ENCODE data around the gene NIPBL. TPM values are rescaled to one million over a fixed set of nuclear protein-coding genes. Genes with fewer than 3 reads are reported as not detected.
"Not testable (repeated sequence)": the region's sequence is repeated elsewhere in the genome, so short reads cannot be mapped to it uniquely, and the experiment has no call there.

NIPBL gene
- total RNA-seq, 1 donor = 24.6 TPM

DNA sequence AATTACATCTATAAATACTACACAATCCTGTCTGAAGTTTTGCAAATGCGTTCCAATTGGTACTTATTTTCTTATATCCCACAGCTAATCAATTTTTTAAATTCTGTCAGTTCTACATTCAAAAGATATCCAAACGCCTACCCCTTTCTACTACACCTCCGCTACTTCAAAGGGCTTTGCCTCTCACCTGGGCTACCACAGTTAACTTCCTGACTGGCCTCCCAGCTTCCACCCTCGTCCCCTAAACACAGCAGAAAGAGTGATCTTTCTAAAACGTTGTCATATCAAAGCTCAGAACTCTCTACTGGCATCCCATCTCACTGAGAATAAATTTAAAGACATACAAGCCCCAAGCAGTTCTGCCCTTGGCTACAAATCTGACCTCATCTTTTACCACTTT lies 32.3 kb upstream of the NIPBL start:
- DNase-seq (ENCODE audit: low read depth) = no peak
- no peak overlapping the region for H3K4me3 ChIP-seq (ENCODE audit: low read depth, low read length)
- TF ChIP-seq, protein P1, sequence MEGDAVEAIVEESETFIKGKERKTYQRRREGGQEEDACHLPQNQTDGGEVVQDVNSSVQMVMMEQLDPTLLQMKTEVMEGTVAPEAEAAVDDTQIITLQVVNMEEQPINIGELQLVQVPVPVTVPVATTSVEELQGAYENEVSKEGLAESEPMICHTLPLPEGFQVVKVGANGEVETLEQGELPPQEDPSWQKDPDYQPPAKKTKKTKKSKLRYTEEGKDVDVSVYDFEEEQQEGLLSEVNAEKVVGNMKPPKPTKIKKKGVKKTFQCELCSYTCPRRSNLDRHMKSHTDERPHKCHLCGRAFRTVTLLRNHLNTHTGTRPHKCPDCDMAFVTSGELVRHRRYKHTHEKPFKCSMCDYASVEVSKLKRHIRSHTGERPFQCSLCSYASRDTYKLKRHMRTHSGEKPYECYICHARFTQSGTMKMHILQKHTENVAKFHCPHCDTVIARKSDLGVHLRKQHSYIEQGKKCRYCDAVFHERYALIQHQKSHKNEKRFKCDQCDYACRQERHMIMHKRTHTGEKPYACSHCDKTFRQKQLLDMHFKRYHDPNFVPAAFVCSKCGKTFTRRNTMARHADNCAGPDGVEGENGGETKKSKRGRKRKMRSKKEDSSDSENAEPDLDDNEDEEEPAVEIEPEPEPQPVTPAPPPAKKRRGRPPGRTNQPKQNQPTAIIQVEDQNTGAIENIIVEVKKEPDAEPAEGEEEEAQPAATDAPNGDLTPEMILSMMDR (IDR thresholded peaks at IDR 0.05; ENCODE audit: insufficient read depth, low read depth, low read length) = no peak

DNA sequence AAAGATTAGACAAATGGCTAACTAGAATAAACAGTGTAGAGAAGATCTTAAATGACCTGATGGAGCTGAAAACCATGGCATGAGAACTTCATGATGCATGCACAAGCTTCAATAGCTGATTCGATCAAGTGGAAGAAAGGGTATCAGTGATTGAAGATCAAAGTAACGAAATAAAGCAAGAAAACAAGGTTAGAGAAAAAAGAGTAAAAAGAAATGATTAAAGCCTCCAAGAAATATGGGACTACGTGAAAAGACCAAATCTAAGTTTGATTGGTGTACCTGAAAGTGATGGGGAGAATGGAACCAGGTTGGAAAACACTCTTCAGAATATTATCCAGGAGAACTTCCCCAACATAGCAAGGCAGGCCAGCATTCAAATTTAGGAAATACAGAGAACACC lies 28.0 kb upstream of the NIPBL start:
- not testable (repeated sequence) for H3K4me3 ChIP-seq (ENCODE audit: low read depth, low read length); DNase-seq (ENCODE audit: low read depth)

DNA sequence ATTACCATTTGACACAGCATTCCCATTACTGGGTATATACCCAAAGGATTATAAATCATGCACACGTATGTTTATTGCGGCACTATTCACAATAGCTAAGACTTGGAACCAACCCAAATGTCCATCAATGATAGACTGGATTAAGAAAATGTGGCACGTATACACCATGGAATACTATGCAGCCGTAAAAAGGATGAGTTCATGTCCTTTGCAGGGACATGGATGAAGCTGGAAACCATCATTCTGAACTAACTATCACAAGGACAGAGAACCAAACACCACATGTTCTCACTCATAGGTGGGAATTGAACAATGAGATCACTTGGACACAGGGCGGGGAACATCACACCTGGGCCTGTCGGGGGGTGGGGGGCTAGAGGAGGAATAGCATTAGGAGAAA lies 23.7 kb upstream of the NIPBL start:
- not testable (repeated sequence) for H3K4me3 ChIP-seq (ENCODE audit: low read depth, low read length); DNase-seq (ENCODE audit: low read depth)

DNA sequence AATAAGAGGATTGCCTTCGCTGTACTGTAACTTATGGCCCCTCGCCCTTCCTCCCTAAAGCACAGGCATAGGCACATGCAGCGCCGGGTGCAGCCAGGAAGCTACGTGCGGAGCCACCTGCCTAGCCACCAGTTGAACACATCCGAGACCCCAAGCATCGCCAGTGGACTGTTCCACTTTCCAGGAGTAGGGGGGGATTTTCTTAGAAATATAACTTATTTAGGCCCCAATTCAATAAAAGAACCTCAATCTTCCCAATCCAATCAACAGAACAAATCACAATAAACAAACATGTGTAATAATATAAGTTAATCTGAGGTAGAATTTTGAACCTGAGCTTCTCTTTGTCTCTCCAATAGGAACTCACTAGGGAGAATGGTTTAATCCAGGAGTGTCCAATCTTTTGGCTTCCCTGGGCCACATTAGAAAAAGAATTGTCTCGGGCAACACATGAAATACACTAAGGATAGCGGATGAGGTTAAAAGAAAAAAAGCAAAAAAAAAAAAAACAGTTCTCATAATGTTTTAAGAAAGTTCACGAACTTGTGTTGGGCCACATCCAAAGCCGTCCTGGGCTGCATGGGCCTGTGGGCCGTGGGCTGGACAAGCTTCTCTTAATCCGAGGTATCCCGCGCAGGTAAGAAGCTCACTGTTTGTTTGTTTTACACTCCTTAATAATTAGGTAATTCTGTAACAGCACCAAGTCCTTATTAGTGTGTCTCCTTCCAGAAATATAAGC lies 22.0 kb upstream of the NIPBL start:
- TF ChIP-seq, protein P1 (IDR thresholded peaks at IDR 0.05; ENCODE audit: insufficient read depth, low read depth, low read length) = no peak
- no peak for DNase-seq (ENCODE audit: low read depth)
- no peak overlapping the region for H3K4me3 ChIP-seq (ENCODE audit: low read depth, low read length)

DNA sequence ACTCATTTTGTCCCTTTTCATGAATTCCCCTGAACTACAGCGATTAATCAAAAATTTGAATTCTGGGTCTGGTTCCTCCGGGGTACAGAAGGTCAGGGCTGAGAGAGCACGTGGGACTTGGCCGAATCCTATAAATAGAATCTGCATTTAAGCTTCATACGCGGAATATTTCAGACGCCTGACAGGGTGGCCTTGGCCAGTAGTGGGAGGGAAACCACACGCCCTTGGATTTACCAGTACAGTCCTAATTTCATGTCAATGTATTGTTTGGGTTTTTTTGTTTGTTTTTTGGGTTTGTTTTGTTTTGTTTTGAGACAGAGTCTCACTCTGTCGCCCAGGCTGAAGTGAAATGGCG lies 21.5 kb upstream of the NIPBL start:
- TF ChIP-seq, protein P1 (IDR thresholded peaks at IDR 0.05; ENCODE audit: insufficient read depth, low read depth, low read length) = no peak
- H3K4me3 ChIP-seq (ENCODE audit: low read depth, low read length) = no peak overlapping the region
- no peak for DNase-seq (ENCODE audit: low read depth)

DNA sequence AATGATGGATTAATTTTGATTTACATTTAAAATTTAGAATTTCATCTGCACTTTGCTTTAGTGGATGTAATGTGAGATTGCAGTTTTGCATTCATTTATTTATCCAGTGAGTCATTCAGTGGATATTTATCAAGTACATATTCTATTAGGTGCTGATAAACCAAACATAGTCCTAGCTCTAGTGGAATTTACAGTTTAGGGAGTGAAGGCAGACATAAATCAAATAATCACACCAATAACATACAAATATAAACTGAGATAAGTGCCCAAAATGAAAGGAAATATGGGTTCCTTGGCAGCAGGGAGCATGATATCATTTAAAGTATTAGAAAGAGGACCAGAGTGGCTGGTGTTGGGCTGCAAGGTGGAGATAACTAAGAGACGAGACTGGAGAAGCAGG lies 14.7 kb upstream of the NIPBL start:
- no peak overlapping the region for H3K4me3 ChIP-seq (ENCODE audit: low read depth, low read length)
- TF ChIP-seq, protein P1 (IDR thresholded peaks at IDR 0.05; ENCODE audit: insufficient read depth, low read depth, low read length) = no peak
- no peak for DNase-seq (ENCODE audit: low read depth)

DNA sequence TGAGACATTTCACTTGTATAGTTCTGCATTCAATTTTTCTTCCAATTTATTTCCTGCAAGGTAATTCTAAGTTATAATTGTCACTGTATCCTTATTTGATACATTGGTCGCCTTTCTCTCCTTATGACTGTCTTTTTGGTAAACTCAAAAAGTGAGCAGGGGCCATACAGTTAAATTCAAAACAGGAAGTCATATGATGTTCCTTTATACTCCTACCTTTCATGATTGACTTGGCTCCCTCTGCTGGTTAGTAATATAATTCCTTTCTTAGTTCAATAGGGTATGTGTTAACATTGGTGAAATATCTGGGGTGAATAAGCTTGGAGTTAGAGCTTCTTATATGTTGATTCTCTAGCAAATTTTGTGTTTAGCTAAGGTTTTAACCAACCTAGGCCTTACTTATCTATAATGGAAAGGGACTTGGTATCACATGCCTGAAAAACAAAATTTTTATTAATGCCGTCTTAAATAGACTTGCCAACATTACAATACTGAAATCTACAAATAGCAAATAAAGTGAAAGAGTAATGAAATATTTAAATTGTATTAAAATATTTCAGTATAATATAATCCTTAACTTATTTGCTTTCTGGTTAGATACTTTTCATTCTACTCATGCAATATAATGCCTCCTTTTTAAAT lies 6.0 kb upstream of the NIPBL start:
- TF ChIP-seq, protein P1 (IDR thresholded peaks at IDR 0.05; ENCODE audit: insufficient read depth, low read depth, low read length) = peak; percentile 63
- no peak overlapping the region for H3K4me3 ChIP-seq (ENCODE audit: low read depth, low read length)
- peak; percentile 73 for DNase-seq (ENCODE audit: low read depth)

DNA sequence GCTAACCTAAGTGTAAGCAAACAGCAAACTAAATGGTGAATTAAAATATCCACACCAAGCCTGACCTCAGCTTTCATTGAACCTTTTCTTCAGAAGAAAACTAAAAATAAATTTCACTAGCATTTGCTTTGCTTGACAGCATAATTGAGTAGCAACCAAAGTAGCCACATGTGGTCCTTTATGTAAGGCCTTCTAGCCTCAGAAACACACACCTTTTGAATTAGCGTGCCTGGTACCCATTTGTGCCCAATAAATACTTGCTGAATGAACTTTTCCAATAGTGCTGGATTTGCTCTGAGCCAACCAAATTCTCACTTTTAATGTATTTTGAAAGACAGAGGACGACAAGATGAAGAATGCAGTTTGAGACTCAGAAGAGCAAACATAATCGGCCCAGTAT lies 2.1 kb upstream of the NIPBL start:
- TF ChIP-seq, protein P1 (IDR thresholded peaks at IDR 0.05; ENCODE audit: insufficient read depth, low read depth, low read length) = no peak
- peak overlapping the region; percentile 87 for H3K4me3 ChIP-seq (ENCODE audit: low read depth, low read length)
- DNase-seq (ENCODE audit: low read depth) = peak; percentile 6

Measured in fibroblast of villous mesenchyme (primary cell).